Measurements from ENCODE around the gene RASSF7.

DNA sequence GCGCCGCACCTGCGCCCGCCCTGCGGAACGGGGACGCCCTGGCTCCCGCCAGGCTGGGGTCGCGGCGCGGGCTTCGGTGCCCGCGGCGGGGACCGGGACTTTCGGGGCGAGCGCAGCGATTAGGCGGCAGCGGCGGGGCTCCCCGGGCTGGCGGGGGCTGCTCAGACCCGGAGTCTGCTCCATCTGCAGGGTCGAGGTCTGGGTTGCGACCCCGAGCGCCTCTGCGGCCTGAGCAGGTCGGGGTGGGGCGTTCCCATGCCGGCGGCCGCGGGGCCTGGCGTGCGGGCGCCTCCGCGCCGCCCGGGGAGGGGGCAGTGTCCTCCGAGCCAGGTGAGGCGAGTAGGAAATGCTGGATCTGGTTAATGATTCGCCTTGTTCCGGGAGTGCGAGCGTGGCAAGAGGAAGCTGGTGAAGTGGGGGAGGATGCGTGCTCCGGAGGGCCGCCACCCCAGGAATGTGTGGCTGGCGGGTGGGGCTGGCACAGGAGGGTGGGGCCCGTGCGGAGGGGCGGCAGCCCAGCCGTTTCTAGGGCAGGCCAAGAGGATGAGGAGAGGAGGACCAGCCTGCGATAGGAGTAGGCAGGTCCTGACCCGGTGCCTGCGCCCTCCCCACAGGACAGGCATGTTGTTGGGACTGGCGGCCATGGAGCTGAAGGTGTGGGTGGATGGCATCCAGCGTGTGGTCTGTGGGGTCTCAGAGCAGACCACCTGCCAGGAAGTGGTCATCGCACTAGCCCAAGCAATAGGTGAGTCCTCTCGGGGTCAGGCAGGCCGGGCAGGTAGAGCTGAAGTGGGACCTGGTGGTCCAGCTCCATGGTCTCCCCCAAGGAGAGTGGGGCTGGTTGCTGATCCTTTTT, 606 bp downstream of the RASSF7 start:
- TF ChIP-seq, protein P1, sequence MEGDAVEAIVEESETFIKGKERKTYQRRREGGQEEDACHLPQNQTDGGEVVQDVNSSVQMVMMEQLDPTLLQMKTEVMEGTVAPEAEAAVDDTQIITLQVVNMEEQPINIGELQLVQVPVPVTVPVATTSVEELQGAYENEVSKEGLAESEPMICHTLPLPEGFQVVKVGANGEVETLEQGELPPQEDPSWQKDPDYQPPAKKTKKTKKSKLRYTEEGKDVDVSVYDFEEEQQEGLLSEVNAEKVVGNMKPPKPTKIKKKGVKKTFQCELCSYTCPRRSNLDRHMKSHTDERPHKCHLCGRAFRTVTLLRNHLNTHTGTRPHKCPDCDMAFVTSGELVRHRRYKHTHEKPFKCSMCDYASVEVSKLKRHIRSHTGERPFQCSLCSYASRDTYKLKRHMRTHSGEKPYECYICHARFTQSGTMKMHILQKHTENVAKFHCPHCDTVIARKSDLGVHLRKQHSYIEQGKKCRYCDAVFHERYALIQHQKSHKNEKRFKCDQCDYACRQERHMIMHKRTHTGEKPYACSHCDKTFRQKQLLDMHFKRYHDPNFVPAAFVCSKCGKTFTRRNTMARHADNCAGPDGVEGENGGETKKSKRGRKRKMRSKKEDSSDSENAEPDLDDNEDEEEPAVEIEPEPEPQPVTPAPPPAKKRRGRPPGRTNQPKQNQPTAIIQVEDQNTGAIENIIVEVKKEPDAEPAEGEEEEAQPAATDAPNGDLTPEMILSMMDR (IDR thresholded peaks at IDR 0.05 in 4 of 5, conservative IDR thresholded peaks at IDR 0.05 in 1 of 5) = no peak
- TF ChIP-seq POLR2A (IDR thresholded peaks at IDR 0.05) = no peak
